ENCODE measurements around the gene IL22RA1.

GRCh38 chr1:24118410-24119242 lies 24.3 kb downstream of the IL22RA1 start:
- TF ChIP-seq CTCF (conservative IDR thresholded peaks at IDR 0.05; ENCODE audit: low read length) (no peak), EZH2phosphoT487 (IDR thresholded peaks at IDR 0.05; ENCODE audit: borderline replicate concordance, low read depth, low read length) (no peak)
